Activated gamma-delta T cell treated with anti-CD3 and anti-CD28 coated beads, Interleukin-2, amount 50 U/mL, for 16 hours (primary cell): Measurements from ENCODE around the gene ZNF396.

Source experiments
- DNase-seq: peaks from one replicate; pipeline ENCODE4 v3.0.0-alpha.2; 2020; ENCODE audit warnings: low read depth

The ZNF396 gene

DNA sequence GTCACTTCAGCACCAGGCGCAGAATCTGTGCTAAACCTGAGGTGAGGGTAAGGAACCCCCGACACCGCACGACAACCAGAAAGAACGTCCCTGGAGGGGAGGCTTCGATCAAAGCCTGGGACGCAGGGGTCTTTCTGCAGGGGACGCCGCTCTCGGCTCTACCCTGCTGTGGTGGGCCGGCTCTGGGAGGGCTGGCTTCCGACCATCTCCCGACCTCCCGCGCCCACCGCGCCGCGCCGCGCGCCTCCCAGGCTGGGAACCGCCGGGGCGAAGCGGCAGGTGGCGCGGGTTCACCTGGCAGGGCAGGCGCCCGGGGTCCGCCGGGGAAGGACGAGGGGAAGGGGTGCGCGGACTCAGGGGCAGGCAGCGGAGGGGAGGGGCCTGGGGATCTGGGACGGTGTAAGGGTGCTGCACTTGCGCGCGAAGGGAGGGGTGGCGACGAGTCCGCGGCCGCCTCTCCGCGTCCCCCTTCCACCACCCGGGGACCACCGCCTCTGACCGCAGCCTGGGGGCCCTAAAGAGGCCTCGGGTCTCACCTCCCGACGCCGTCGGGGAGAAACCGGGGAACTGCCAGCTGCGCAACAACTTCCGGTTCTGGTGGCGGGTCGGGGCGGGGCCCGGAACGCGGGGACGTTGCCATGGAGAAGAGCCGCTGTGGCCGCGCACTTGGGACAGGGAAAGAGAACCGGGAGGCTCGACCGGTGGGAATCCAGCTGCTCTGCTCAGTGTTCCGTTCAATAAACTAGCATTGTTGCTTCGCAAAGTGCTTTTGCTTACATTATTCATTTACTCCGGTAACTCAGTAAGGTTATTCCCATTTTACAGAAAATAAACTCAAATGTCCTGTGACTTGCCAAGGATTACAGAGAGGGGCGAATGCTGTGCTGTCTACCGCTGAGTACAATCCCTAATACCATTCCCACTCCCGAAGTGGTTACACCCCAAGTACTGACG, at the start of gene ZNF396:
Gene ZNF396 (minus strand): TSS at position 596 of the 954 bp plus-strand sequence. CDS start 3,045 bp downstream, outside the sequence.
- peak; percentile 43 for DNase-seq

- DNase-seq: no peak
Observed at GRCh38 chr18:35426786-35427185, 49.6 kb upstream of the ZNF396 start.

DNA sequence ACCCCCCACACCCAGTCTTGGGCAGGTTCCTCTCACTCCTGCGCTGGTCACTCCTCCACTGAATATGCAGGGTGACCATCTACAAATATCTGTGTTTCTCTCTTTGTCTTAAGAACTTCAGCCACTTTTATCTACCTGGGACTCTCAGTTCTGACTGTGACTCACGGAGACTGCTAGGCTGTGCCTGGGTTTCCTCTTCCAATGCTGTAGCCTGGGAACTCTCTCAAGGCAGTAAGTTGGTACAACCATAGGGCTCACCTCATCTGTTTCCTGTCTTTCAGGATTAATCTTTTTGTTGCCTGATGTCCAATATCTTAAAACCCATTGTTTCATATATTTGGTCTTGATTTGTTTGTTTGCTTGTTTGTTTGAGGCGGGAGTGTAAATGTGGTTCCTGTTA, 47.2 kb upstream of the ZNF396 start:
- DNase-seq: no peak

- DNase-seq: no peak
Observed at GRCh38 chr18:35422237-35422636, 45.1 kb upstream of the ZNF396 start.

DNA sequence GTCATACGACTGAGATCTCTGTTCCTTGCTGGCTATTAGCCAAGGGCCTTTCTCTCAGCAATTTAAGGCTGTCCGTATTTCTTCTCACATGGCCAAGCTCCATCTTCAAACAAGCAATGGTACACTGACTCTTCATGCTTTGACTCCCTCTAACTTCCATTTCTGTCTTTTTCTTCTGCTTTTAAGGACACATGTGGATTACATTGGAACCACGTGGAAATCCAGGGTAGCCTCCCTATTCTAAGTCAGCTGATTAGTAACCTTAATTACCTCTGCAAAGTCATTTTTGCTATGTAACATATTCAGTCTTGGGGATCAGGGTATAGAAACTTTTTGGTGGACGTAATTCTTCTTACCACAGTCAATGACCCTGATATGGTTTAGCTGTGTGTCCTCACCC, 41.5 kb upstream of the ZNF396 start:
- no peak for DNase-seq

DNA sequence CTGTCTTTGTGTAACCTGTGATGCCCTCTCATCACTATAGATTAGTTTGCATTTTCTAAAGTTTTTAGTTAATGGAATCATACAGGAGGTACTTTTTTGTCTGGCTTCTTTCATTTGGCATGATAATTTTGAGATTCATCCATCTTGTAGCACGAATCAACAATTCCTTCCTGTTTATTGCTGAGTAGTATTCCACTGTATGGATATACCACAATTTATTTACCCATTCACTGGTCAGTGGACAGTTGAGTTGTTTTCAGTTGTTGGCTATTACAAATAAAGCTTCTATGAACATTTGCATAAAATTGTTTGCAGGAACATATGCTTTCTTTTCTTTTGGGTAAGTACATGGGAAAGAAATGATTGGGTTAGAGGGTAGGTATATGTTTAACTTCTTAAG, 40.1 kb upstream of the ZNF396 start:
- DNase-seq: no peak

DNA sequence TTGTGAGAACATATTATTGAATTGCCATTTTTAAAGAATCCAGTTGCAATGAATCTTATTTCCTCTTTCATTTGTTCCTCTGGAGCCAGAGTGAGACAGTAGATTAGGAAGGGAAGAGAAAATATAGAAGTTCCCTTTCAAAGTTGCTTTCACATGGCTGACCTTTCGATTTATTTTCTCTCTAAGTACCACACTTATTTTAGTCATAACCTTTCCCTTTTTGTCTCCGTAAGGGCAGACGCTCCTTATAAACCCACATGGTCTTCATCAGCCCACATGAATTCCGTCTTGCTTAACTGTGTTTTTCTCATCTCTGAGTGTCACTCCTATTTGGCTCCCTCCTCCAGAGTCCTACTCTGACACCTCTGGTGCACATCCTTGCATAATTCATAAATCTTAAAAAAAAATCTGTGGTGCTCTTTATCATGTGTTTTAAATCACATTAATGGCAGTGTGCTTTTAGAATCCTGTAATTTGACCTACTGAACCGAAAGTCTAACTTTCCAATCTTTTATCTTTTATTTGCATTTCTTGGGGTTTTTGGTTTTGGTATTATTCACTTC, 38.5 kb upstream of the ZNF396 start:
- DNase-seq: no peak

GRCh38 chr18:35413163-35413511, 36.0 kb upstream of the ZNF396 start:
- DNase-seq: no peak

DNA sequence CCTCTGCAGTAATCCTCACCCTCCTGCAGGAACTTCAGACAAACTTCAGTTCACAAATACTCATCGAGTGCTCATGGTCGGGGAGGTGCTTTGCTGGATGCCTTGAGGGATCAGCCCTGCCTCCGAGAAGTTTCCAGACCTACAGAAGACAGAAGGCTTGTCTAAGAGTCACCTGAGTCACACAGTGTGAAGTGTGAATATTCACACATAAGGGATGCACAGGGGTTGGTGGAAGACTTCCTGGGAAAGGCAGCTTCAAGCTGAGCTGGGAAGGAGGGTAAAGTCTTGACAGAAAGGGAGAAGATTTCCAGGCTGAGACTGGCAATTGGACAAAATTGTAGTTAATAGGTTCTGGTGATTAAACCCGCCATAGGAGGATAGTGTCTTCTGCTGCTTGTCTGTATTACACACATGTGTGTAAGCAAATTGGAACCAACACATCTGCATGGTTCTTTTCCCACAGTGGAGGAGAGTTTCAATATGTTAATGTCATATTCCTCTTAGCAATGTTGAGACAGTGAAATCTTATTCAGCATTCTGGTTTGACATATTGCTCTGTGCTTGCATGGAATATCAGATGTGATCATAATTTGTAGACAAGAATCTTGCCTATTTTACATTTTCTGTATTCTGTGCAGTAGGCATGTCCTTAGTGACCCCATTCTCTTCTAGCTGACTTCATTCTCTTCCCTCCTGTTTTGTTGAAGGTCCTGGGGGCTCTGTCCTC, 34.7 kb upstream of the ZNF396 start:
- DNase-seq: no peak

- no peak for DNase-seq
Observed at GRCh38 chr18:35410561-35410960, 33.4 kb upstream of the ZNF396 start.

DNA sequence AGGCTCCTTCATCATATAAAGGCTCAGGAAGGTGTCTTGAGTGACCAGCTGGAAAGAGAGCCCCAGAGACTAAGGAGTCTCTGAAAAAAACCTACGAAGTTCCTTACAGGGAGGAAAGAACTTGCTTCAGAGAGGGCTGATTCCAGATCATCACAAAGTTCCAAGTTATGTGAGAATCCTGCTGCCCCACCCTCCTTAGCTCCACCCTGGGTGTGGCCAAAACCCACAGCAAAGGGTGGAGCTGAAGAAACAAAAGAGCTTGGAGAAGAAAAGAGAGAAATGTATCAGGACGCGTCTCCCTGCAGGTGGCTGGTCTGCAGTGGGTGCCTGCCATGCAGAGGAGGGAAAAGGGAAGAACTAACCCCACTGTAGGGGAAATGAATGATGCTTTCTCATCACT, 32.8 kb upstream of the ZNF396 start:
- DNase-seq: no peak

GRCh38 chr18:35408843-35409261, 31.7 kb upstream of the ZNF396 start:
- no peak for DNase-seq

GRCh38 chr18:35407871-35408481, 30.8 kb upstream of the ZNF396 start:
- DNase-seq: peak; percentile 26

DNA sequence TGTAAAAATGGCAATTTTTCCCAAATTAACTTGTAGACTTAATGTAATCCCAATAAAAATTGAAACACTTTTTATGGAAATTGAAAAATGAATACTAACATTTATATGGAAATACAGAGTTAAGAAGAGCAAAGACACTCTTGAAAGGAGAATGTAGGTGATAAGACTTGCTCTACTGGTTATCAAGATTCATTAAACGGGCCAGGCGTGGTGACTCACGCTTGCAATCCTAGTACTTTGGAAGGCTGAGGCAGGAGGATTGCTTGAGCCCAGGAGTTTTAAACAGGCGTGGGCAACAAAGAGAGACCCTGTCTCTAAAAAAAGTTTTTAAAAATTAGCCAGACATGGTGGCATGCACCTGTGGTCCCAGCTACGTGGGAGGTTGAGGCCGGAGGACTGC, 29.5 kb upstream of the ZNF396 start:
- no peak for DNase-seq

- DNase-seq: no peak
Observed at GRCh38 chr18:35397976-35398375, 20.8 kb upstream of the ZNF396 start.

- DNase-seq: no peak
Observed at GRCh38 chr18:35393716-35394115, 16.6 kb upstream of the ZNF396 start.

DNA sequence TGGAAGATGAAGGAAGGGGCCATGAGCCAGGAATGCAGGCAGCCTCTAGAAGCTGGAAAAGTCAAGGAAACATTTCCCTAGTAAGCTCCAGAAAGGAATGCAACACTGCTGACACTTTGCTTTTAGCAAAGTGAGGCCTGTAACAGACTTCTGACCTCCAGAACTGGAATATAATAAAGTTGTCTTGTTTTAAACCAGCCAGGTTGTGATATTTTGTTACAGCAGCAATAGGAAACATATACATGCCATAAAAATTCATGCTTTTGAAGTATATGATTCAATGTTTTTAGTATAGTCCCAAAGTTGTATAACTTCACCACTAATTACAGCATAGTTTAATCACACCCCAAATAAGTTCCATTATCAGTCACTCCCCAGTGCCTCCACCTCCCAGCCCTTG, 15.2 kb upstream of the ZNF396 start:
- DNase-seq: no peak

- DNase-seq: no peak
Observed at GRCh38 chr18:35390951-35391700, 14.0 kb upstream of the ZNF396 start.

- no peak for DNase-seq
Observed at GRCh38 chr18:35389095-35389618, 12.0 kb upstream of the ZNF396 start.

- DNase-seq: no peak
Observed at GRCh38 chr18:35387152-35387571, 10.0 kb upstream of the ZNF396 start.

DNA sequence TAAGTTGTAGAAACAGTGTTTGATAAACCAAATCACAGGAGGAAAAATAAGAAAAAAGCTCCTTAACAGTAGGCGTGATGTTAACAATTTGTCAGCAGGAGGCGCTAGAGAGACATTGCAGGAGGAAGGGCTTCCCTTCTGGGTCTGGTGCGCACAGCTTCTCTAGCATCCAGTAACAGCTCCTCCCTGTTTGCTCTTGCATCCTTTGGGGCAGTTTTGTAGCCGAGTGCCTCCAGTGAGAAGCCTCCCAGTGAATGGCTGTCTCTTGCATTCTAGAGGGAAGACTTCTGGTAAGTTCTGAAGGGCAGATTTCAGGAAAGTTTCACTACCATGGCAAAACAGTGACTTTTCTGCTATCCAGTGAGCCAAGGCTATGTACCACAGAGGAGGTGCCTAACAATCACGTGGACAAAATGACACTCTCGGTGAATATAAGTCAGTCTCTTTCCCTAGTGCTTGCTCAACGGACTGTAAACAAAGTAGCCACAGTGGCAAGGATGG, 9.5 kb upstream of the ZNF396 start:
- DNase-seq: peak; percentile 42
